RWPE2 (cell line): ENCODE data around the gene SPIRE1.
A peak's percentile ranks its signal among the peaks of the same experiment; 100 is the strongest.
"Not testable (repeated sequence)": the region's sequence is repeated elsewhere in the genome, so short reads cannot be mapped to it uniquely, and the experiment has no call there.

Experiments
- ATAC-seq: fragments of 200-7000 bp; cut with Tn5 transposase; 3 replicates; pipeline ENCODE4 v1.9.1; 2021; ENCODE audit warnings: low read depth
- DNase-seq: peaks from one replicate; pipeline ENCODE4 v3.0.0-alpha.2; 2020; ENCODE audit warnings: low spot score
- H3K27ac ChIP-seq: fragments of 450-650 bp; 2 replicates; pipeline ENCODE4 v1.5.1; 2017; ENCODE audit warnings: mild to moderate bottlenecking; ENCODE audit not compliant: poor library complexity, severe bottlenecking
- H3K27me3 ChIP-seq: fragments of 250-450 bp; sonication (Bioruptor Pico); 2 replicates; pipeline ENCODE4 v1.5.1; 2021; ENCODE audit warnings: mild to moderate bottlenecking, moderate library complexity; ENCODE audit not compliant: insufficient read depth, poor library complexity, severe bottlenecking
- H3K36me3 ChIP-seq: fragments of 250-450 bp; sonication (Bioruptor Pico); 2 replicates; pipeline ENCODE4 v1.5.1; 2020; ENCODE audit warnings: low read depth, mild to moderate bottlenecking, moderate library complexity
- H3K4me1 ChIP-seq: fragments of 250-450 bp; sonication (Bioruptor Pico); 2 replicates; pipeline ENCODE4 v1.5.1; 2021; ENCODE audit warnings: mild to moderate bottlenecking, moderate library complexity; ENCODE audit not compliant: insufficient read depth, poor library complexity, severe bottlenecking
- H3K4me3 ChIP-seq: fragments of 250-450 bp; sonication (Bioruptor Pico); 2 replicates; pipeline ENCODE4 v1.5.1; 2021; ENCODE audit warnings: mild to moderate bottlenecking, moderate library complexity; ENCODE audit not compliant: severe bottlenecking
- H3K9me3 ChIP-seq: fragments of 250-450 bp; sonication (Bioruptor Pico); 2 replicates; pipeline ENCODE4 v1.5.1; 2021; ENCODE audit warnings: mild to moderate bottlenecking, moderate library complexity; ENCODE audit not compliant: severe bottlenecking
- CTCF ChIP-seq: fragments of 450-650 bp; IDR thresholded peaks from one replicate; pipeline ENCODE4 v1.5.1; 2017; ENCODE audit warnings: mild to moderate bottlenecking, moderate library complexity; ENCODE audit not compliant: poor library complexity, severe bottlenecking

Gene SPIRE1

DNA sequence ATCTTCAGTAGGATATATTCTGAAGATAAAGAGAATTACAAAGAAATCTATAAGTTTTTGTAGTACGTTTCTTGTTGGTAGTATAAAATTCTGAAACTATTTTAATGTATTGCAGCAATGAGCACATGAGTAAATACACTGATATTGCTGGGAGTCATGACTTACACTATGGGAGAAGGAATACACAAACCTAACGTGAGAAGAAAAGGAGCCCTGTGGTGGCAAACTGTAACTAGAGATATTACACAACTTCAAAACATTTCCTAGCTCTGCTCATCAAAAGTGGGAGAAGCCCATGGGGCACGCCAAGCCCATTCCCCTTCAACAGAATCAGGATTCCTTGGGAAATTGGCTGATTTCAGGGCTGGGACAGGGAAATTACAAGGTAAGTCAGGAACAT, 20.5 kb downstream of the SPIRE1 start:
- H3K4me3 ChIP-seq: no peak overlapping the region
- H3K4me1 ChIP-seq: peaks cover 29% of the 10 kb centered on the region
- peak overlapping the region; percentile 83 for H3K27ac ChIP-seq
- no peak for ATAC-seq
- no peaks in the 10 kb centered on the region for H3K9me3 ChIP-seq
- no peaks in the 10 kb centered on the region for H3K27me3 ChIP-seq
- TF ChIP-seq CTCF: no peak
- no peak for DNase-seq
- H3K36me3 ChIP-seq: peaks cover 20% of the 10 kb centered on the region

GRCh38 chr18:12631831-12632477, 26.0 kb downstream of the SPIRE1 start:
- no peaks in the 10 kb centered on the region for H3K9me3 ChIP-seq
- H3K4me1 ChIP-seq: peaks cover 29% of the 10 kb centered on the region
- H3K27me3 ChIP-seq: no peaks in the 10 kb centered on the region
- H3K4me3 ChIP-seq: no peak overlapping the region
- peaks cover 16% of the 10 kb centered on the region; the same call in 1 of the 2 replicates for H3K36me3 ChIP-seq
- no peak overlapping the region for H3K27ac ChIP-seq
- no peak for DNase-seq
- no peak for TF ChIP-seq CTCF
- no peak for ATAC-seq

DNA sequence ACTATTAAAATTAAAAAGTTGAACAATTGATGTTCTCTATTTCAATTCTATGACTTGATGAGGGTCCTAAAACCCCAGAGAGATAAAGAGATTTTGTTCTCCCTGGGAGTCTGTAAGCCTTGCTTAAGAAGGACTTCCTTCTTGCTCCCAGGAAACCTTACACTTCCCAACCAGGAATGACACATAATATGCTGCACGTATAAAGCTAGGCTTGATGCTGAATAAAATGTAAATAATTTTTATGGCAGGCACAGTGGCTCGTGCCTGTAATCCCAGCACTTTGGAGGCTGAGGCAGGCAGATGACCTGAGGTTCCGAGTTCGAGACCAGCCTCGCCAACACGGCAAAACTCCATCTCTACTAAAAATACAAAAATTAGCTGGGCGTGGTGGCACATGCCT, 27.8 kb downstream of the SPIRE1 start:
- no peak for DNase-seq
- Histone ChIP-seq H3K9me3 (no peaks in the 10 kb centered on the region), H3K4me1 (peaks cover 29% of the 10 kb centered on the region), H3K36me3 (peaks cover 16% of the 10 kb centered on the region; the same call in 1 of the 2 replicates), H3K4me3 (no peak overlapping the region), H3K27me3 (no peaks in the 10 kb centered on the region), H3K27ac (peak overlapping the region; percentile 95)
- peak; percentile 83 for ATAC-seq
- TF ChIP-seq CTCF: no peak

DNA sequence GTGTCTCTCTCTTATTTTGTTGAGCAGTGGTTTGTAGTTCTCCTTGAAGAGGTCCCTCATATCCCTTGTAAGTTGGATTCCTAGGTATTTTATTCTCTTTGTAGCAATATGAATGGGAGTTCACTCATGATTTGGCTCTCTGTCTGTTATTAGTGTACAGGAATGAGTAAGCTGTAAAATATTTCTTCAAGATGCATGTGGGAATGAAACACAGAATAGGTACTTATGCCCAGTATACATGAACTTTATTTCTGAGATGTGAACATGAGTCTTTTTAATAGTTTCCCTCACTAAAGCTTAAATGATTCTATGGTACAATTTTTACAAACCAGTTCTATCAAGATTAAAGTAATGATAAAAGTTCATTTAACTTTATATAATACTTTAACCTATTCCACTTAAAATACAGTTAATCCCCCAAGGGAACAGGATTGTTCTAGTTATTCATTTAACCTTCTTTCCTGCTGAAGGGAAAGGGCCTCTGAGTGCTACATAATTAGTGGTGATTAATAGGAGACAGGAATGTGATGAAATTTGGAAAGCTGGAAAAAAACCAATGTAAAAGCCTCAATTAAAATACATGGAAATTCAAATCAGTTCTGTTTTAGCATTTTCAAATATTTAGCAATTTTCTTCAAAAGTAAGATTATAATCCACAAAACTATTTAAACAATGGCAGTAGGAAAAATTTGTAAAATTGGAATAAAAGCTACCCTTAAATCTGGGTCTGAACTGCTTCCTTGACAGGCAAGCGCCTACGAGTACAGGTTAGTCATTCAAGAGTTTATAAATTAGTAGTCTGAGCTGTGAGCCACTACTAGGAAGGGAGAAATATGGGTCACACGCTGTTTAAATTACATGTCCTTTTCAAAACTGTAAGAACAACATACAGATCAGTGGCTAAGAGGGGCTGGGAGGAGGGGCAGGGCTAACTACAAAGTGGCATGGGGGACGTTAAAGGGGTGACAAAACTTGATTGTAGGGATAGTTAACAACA, 28.9 kb downstream of the SPIRE1 start:
- ATAC-seq (peak; percentile 86), DNase-seq (no peak)
- Histone ChIP-seq H3K27me3 (no peaks in the 10 kb centered on the region), H3K27ac (peak overlapping the region; percentile 95), H3K4me3 (no peak overlapping the region), H3K36me3 (peaks cover 7% of the 10 kb centered on the region; the same call in 1 of the 2 replicates), H3K4me1 (peaks cover 29% of the 10 kb centered on the region), H3K9me3 (no peaks in the 10 kb centered on the region)
- TF ChIP-seq CTCF: no peak

DNA sequence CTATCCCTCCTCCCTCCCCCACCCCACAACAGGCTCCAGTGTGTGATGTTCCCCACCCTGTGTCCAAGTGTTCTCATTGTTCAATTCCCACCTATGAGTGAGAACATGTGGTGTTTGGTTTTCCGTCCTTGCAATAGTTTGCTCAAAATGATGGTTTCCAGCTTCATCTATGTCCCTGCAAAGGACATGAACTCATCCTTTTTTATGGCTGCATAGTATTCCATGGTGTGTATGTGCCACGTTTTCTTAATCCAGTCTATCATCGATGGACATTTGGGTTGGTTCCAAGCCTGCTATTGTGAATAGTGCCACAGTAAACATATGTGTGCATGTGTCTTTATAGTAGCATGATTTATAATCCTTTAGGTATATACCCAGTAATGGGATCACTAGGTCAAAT, 30.7 kb downstream of the SPIRE1 start:
- H3K4me3 ChIP-seq, DNase-seq, H3K27me3 ChIP-seq, H3K36me3 ChIP-seq, H3K27ac ChIP-seq, ATAC-seq, H3K9me3 ChIP-seq: not testable (repeated sequence)
- H3K4me1 ChIP-seq: peaks cover 23% of the 10 kb centered on the region
